GM12891 (cell line): ENCODE data around the gene CEACAM6.

Source experiments
- POLR2A ChIP-seq: IDR thresholded peaks from 2 replicates; pipeline ENCODE4 v1.6.1; 2011; ENCODE audit warnings: low read depth, low read length, control low read depth
- POU2F2 ChIP-seq: IDR thresholded peaks from 2 replicates; pipeline ENCODE4 v1.6.1; 2011; ENCODE audit warnings: low read depth, mild to moderate bottlenecking, control low read depth, low read length, moderate library complexity
- TAF1 ChIP-seq: IDR thresholded peaks from 2 replicates; pipeline ENCODE4 v1.6.1; 2011; ENCODE audit warnings: low read depth, low read length, control low read depth

GRCh38 chr19:41771410-41771809, 16.1 kb downstream of the CEACAM6 start:
- TF ChIP-seq POLR2A = no peak
- no peak for TF ChIP-seq TAF1
- no peak for TF ChIP-seq POU2F2
